IMR-90 (cell line): Measurements from ENCODE around the gene FAM47E.

Experiments
- BHLHE40 ChIP-seq: fragments of 150-350 bp; IDR thresholded peaks from 2 replicates; pipeline ENCODE4 v1.6.1; 2016; ENCODE audit warnings: mild to moderate bottlenecking, low read depth, low read length
- CTCF ChIP-seq: conservative IDR thresholded peaks from 2 replicates; pipeline ENCODE4 v1.5.1; 2012; ENCODE audit warnings: mild to moderate bottlenecking, low read depth, low read length, improper control_type of control experiment
- ELK1 ChIP-seq: fragments of 150-350 bp; IDR thresholded peaks from 2 replicates; pipeline ENCODE4 v1.6.1; 2016; ENCODE audit warnings: low read depth, mild to moderate bottlenecking, low read length, moderate library complexity, borderline replicate concordance
- FOS ChIP-seq: fragments of 150-350 bp; IDR thresholded peaks from 2 replicates; pipeline ENCODE4 v1.6.1; 2016; ENCODE audit warnings: low read depth, low read length
- MAFK ChIP-seq: IDR thresholded peaks from 2 replicates; pipeline ENCODE4 v1.6.1; 2012; ENCODE audit warnings: low read depth, low read length, improper control_type of control experiment
- POLR2A ChIP-seq: IDR thresholded peaks from 2 replicates; pipeline ENCODE4 v1.6.1; 2012; ENCODE audit warnings: mild to moderate bottlenecking, low read depth, low read length
- RAD21 ChIP-seq: IDR thresholded peaks from 2 replicates; pipeline ENCODE4 v1.6.1; 2012; ENCODE audit warnings: low read length, improper control_type of control experiment
- RCOR1 ChIP-seq: IDR thresholded peaks from 2 replicates; pipeline ENCODE4 v1.6.1; 2012; ENCODE audit warnings: mild to moderate bottlenecking, low read length, improper control_type of control experiment; ENCODE audit not compliant: insufficient replicate concordance
- RFX5 ChIP-seq: IDR thresholded peaks from 2 replicates; pipeline ENCODE4 v1.8.0; 2012; ENCODE audit warnings: low read depth, mild to moderate bottlenecking, low read length, moderate library complexity

GRCh38 chr4:76280488-76281441 lies 29.2 kb downstream of the FAM47E start:
- no peak for TF ChIP-seq CTCF
- no peak for TF ChIP-seq RFX5
- TF ChIP-seq POLR2A, result no peak
- no peak for TF ChIP-seq MAFK
- no peak for TF ChIP-seq BHLHE40
- TF ChIP-seq ELK1, result no peak
- no peak for TF ChIP-seq RCOR1
- TF ChIP-seq RAD21, result no peak
- no peak for TF ChIP-seq FOS
